ENCODE data around the gene ELFN2.

The ELFN2 gene

DNA sequence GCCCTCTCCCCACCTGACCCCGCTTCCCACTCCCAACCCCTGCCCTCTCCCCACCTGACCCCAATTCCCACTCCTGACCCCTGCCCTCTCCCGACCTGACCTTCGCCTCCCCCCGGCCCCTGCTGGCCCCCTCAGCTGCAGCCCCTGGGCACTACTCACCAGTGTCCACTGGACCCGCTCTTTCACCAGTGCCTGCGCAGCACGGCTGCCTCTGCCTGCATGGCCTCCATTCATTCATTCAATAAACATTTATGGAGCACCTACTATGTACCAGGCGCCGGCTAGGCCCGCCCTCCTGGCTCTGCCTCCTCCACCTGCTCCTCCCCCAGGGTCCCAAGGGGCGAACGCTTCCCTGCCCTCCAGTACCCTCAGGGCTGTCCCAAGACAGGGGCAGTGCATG lies 42.6 kb downstream of the ELFN2 start:
- DNase-seq (ENCODE audit: low read depth), result no peak

GRCh38 chr22:37383341-37383740 lies 43.9 kb downstream of the ELFN2 start:
- DNase-seq (ENCODE audit: low read depth), result no peak

DNA sequence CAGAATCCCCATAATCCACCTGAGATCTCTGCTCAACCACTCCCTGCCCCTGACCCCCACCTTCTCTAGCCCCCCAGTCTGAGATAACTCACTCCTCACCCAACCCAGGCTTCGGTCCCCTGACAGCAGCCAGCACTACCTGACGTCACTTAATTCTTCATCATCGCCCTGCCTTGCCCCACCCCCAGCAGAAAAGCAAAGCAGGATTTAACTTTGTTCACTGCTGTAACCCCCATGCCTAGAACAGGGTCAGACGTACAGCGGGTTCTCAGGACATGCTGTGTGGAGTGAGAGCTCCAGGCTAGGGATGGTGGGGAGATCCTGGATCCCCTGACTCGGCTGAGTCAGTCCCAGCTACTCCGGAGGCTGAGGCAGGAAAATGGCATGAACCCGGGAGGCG lies 45.8 kb downstream of the ELFN2 start:
- no peak for DNase-seq (ENCODE audit: low read depth)

DNA sequence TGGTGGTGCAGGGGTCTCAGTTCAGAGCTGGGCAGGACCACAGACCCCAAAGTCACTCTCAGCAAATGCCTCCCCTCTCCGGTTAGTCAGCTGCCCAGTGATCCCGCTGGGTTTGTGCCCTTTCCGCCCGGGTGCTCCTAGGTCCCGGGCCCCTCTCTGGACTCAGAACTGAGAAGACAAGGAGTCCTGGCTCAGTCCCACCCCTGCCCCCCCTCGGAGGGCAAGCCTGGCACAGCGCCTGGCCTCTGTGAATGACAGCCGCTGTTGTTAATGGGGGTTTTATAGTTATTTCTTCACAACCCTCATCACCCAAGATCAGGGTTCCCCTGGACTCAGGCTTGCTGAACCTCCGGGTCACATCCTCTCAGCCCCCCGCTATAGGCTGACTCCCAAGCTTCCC lies 47.6 kb downstream of the ELFN2 start:
- no peak for DNase-seq (ENCODE audit: low read depth)

DNA sequence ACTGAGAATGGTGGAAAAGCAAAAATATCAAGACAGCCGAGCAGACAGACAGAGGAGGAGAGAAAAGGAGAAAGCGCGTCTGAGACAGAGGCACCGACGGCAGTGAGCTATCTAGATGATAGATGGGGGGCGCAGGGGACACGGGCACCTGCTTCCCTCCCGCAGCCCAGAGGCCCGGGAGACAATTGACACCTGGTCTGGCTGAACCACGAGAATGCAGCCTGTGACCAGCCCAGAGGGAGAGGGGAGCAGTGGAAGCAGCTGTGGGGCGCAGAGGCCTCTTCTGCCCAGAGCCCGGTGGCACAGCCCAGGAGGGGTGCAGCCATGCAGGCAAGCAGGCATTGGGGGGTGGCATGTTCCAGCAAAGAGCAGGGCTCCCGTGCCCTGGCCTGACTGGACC lies 48.2 kb downstream of the ELFN2 start:
- DNase-seq (ENCODE audit: low read depth), result no peak

DNA sequence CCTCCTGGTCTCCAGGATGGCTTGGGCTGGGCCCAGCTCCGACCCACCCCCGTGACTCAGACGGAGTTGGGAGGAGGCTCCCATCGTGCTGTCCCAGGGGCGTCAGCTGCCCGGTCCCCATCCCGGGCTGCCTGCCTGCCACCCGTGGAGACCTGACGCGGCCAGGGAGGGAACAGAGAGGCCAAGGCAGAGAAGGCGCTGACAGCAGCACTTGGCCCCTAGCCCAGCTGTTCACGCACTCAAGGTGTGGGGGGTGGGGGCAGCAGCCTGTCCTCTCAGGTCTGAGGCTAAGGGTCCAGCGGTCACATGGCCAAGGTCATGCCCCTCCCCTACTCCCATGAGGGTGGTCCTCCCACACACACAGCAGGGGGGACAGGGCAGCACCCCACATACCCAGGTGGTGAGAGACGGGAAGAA lies 48.6 kb downstream of the ELFN2 start:
- DNase-seq (ENCODE audit: low read depth), result no peak

GRCh38 chr22:37377927-37378326 lies 49.4 kb downstream of the ELFN2 start:
- DNase-seq (ENCODE audit: low read depth), result no peak

- no peak for DNase-seq (ENCODE audit: low read depth)
These were observed 50.1 kb downstream of the ELFN2 start for GRCh38 chr22:37377138-37377537.

- no peak for DNase-seq (ENCODE audit: low read depth)
These were observed 50.6 kb downstream of the ELFN2 start for GRCh38 chr22:37376643-37377042.

GRCh38 chr22:37375801-37376200 lies 51.5 kb downstream of the ELFN2 start:
- no peak for DNase-seq (ENCODE audit: low read depth)

DNA sequence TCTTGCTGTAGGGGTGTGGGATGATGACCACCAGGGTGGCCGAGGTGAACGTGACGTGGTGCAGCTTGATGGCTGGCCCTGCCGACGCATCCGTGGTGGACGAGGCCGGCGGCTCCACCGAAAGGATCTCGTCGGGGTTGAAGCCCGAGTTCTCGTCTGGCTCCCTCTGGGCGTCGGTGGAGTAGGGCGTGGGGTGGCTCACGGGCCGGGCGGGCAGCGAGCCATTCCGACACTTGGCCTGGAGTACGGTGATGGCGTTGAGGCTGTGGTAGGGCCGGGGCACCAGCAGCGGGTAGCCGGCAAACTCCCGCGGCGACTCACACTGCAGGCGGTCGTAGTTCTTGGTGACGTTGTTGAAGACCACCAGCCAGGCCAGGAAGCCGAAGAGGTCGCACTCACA lies 52.7 kb downstream of the ELFN2 start:
- no peak for DNase-seq (ENCODE audit: low read depth)

- DNase-seq (ENCODE audit: low read depth), result no peak
These were observed 53.8 kb downstream of the ELFN2 start for GRCh38 chr22:37373451-37373850.

- no peak for DNase-seq (ENCODE audit: low read depth)
These were observed 55.4 kb downstream of the ELFN2 start for GRCh38 chr22:37371911-37372310.

GRCh38 chr22:37371491-37371890 lies 55.8 kb downstream of the ELFN2 start:
- no peak for DNase-seq (ENCODE audit: low read depth)

- no peak for DNase-seq (ENCODE audit: low read depth)
These were observed 56.8 kb downstream of the ELFN2 start for GRCh38 chr22:37370306-37370979.

DNA sequence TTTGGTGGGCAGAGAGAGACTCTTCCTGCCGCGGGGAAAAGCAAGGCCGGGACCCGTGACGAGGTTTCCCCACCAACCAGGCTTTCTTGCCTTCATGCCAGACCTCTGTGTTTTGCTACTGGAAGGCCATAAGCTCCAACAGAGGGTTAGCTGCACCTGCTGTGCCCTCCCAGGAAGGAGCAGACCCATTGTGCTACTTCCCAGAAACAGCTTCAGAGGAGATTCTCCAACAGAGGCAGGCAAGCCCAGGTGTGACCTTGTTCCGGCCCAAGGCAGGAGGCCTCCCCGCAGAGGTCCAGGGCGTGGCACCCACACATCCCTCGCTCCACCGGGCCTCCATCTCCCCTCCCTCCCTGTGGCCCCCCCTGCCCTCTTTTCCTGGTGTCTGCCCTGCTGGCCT lies 57.8 kb downstream of the ELFN2 start:
- DNase-seq (ENCODE audit: low read depth), result no peak

DNA sequence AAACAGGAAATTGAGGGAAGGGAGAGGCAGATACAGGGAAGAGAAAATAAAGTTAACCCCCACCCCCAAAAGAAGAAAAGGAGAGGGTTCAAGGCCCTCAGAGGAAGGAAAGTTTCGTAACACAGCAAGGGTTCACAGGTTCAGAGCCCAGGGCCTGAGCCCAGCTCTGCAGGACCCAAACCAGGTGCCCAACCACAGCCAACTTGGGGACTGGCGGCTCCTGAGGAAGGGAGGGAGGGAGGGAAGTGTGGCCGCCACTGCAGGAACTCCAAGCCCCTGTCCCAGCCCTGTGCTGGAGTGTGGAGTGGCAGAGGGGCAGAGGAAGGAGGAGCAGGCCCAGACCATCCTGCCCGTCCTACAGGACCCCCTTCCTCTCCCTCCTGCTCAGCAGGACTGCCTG lies 59.2 kb downstream of the ELFN2 start:
- DNase-seq (ENCODE audit: low read depth), result no peak

GRCh38 chr22:37366601-37367000 lies 60.7 kb downstream of the ELFN2 start:
- DNase-seq (ENCODE audit: low read depth), result no peak

- DNase-seq (ENCODE audit: low read depth), result no peak
These were observed 61.3 kb downstream of the ELFN2 start for GRCh38 chr22:37365950-37366349.

DNA sequence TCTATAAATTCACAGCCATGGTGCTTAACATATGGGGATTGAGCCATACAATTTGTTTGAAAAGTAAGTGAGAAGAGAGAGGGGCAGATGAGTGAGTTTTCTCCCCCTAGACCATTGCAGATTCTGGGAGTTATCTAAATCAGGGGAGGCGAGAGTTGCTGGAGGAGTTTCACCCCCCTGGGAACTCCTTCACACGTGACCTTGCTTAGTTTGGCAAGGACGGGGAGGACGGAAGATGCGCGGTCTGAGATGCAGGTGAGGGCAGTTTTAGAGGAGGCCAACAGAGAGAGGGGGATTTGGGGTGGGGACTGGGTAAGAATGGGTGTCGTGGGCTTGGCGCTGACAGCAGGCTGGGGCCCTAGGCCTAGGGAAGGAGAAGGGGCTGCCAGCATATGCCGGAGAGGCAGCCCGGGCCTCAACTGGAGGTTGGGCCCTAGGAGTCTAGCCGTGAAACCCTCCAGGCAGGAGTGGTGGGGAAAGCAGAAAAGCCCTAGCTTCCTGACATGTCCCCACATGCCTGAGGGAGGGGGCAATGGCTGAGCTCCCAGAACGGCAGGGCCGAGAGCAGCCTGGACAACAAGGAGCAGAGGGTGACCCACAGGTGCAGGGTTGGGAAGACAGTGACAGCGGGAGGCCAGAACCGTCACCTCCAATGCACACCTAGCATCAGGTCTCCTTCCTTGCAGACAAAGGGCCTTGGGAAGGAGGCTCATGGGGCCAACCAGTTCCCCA lies 63.9 kb downstream of the ELFN2 start:
- DNase-seq (ENCODE audit: low read depth), result no peak

DNA sequence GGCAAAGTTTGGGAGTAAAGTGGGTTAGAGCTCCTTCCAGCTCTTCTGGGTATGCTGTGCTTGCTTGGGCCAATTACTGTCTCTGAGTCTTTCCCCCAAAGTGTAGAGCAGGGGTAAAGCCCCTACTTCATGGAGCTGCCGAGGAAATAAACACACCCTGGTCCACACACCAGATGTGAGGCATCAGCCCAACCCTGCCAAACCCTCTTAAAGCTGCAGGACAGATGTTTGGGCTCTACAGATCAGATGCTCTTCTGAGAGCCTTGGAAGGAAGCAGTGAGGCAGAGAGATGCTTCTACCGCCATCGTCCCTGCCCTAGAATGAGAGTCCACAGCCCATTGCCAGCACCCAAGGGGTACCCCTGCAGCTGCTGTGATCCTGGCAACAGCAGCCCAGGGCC lies 64.7 kb downstream of the ELFN2 start:
- no peak for DNase-seq (ENCODE audit: low read depth)

DNA sequence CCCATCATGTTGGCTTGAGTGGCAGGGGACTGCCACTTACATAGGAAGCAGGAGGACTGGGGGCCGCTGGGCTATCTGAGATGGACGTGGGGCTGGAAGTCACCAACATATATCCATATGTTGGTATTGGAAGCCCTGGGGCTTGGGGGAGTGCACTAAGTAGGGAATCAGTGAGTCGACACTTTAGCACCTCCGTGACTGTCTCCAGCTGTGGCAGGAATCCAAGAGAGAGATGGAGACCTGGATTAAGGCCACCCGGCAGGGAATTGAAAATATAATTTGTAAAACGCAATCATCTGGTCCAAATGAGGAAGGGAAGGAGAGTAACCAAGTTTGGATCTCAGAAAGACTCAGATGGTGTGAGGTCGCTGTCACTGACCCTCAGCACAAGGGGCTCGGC lies 68.4 kb downstream of the ELFN2 start:
- no peak for DNase-seq (ENCODE audit: low read depth)

DNA sequence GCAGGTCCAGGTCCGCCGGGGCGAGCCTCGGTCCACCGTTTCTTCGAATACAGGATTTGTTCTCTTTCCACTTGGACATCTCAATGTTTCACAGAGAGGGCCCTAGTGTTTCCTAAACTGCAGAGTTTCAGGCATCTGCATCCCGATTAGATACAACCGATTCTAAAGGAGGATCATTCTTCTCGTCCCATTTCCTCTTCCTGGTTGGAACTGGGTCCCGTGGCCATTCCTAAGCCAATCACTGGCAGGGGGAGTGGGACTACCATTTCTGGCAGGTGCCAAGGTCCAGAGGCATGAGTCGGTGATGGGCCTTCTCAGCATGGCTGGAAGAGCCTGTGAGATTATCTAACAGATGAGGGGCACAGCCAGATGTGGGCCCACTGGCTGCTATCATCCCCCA lies 68.9 kb downstream of the ELFN2 start:
- DNase-seq (ENCODE audit: low read depth), result no peak
